Islet of Langerhans (tissue), 1 donor: ENCODE results near the gene ANKRD7.
A peak's percentile ranks its signal among the peaks of the same experiment; 100 is the strongest.
"Not testable (repeated sequence)": the region's sequence is repeated elsewhere in the genome, so short reads cannot be mapped to it uniquely, and the experiment has no call there.

Source experiments
- FAIRE-seq: peaks from one replicate; lab custom pipeline; 2011; peaks lifted over from hg19 to GRCh38; lab: Jason Lieb, UNC

ANKRD7 gene

GRCh38 chr7:118239014-118239413 is 14.5 kb downstream of the ANKRD7 start:
- FAIRE-seq = no peak

GRCh38 chr7:118240320-118240719 is 15.8 kb downstream of the ANKRD7 start:
- FAIRE-seq = not testable (repeated sequence)

DNA sequence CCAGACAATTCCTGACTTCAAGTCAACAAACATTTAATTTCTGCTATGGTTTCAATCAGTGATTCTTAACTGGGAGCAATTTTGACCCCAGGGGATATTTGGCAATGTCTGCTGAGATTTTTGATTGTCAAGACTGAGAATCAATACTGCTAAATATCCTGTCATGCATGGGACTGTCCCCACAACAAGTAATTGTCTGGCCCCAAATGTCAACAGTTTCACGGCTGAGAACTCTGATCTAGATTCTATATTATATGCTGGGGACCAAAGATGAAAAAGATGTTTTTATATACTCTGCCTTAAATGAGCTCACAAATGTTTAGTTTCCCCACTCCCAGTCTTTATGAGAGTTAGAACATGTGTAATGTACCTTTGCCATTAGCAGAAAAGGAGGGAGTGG is 19.2 kb downstream of the ANKRD7 start:
- no peak for FAIRE-seq

GRCh38 chr7:118245267-118246040 is 20.9 kb downstream of the ANKRD7 start:
- FAIRE-seq = no peak

GRCh38 chr7:118250860-118251494 is 26.5 kb downstream of the ANKRD7 start:
- no peak for FAIRE-seq

DNA sequence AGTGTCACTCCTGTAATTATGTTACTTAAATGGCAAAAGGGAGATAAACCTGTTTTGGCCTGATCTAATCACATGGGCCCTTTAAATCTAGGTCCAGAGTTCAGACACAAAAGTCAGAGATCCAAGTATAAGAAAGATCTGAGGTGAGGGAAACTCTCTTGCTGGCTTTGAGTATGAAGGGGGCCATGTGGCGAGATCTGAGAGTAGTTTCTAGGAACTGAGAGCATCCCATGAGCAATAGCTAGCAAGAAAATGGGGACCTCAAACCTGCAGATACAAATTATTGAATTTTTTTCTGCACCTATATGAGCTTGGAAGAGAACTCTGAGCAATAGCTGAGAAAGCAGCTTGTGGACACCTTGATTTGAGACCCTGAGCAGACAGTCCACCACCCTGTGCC is 27.6 kb downstream of the ANKRD7 start:
- FAIRE-seq = no peak

DNA sequence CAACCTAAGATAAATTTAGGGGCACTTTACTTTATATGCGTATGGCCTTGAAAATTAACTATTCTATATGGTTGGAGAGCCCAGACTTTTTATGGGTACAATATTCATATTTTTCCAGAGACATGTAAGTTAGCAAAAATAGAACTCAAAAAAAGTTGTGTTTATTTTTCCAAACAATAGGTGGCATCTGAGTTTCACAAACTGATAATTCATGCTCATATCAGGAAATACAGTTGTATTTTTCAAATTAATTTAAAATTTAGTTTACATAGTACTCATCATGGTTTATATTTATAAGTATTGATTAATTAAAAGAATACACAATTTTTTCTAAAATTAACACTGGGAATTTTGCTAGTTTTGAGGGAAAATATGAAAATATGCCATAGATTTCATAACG is 34.6 kb downstream of the ANKRD7 start:
- peak; percentile 91 for FAIRE-seq

DNA sequence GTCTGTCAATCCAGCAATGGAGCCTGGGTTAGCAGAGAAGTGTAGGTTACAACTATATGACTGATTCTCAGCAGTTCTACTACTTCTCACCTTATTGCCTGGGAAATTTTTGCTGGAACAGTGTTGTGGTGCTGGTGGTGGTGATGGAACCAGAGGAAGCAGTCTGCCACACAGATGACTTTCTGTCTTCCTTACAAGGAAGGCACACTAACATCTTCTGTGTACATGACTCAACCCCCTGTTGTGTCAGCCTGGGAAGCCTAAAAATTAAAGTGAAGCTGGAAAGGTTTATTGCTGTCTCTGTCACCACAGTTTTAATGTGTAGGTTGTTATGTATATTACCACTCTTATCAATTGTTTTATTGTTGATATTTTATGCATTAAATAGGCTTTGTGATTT is 40.3 kb downstream of the ANKRD7 start:
- FAIRE-seq = no peak

GRCh38 chr7:118280319-118281012 is 56.0 kb downstream of the ANKRD7 start:
- FAIRE-seq = no peak

GRCh38 chr7:118281196-118281595 is 56.7 kb downstream of the ANKRD7 start:
- no peak for FAIRE-seq

DNA sequence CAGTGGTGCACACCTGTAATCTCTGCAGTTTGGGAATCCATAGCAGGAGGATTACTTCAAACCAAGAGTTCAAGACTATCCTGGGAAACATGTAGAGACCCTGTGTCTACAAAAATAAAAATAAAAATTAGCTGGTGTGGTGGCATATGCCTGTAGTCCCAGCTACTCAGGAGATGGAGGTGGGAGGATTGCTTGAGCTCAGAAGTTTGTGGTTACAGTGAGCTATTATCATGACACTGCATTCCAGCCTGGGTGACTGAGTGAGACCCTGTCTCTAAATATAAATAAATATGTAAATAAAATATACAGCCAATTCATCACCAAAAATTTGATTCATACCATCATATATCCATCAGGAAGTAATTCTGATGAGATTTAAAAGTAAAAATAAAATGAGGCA is 60.9 kb downstream of the ANKRD7 start:
- FAIRE-seq = no peak

GRCh38 chr7:118286131-118286530 is 61.6 kb downstream of the ANKRD7 start:
- no peak for FAIRE-seq

- FAIRE-seq = no peak
These were observed 63.6 kb downstream of the ANKRD7 start for GRCh38 chr7:118288098-118288497.

GRCh38 chr7:118289476-118289875 is 65.0 kb downstream of the ANKRD7 start:
- FAIRE-seq = no peak
